Glomerular visceral epithelial cell (primary cell): ENCODE results near the gene OR4F15.
"Not testable (repeated sequence)": the region's sequence is repeated elsewhere in the genome, so short reads cannot be mapped to it uniquely, and the experiment has no call there.

Experiments
- DNase-seq: peaks from one replicate; pipeline ENCODE4 v3.0.0-alpha.2; 2016; ENCODE audit errors: extremely low spot score

OR4F15 gene

GRCh38 chr15:101811902-101812301, at the start of gene OR4F15:
TSS of gene OR4F15 (plus strand) at chr15:101812202. CDS start at chr15:101818187, 5,985 bp downstream.
- DNase-seq, result no peak

GRCh38 chr15:101764669-101765339, 47.2 kb upstream of the OR4F15 start:
- peak; percentile 69 for DNase-seq

- DNase-seq, result not testable (repeated sequence)
Measured at GRCh38 chr15:101765340-101765671, 46.7 kb upstream of the OR4F15 start.

- no peak for DNase-seq
Measured at GRCh38 chr15:101765772-101766456, 46.1 kb upstream of the OR4F15 start.

- DNase-seq, result not testable (repeated sequence)
Measured at GRCh38 chr15:101767083-101767640, 44.8 kb upstream of the OR4F15 start.

- no peak for DNase-seq
Measured at GRCh38 chr15:101772921-101773320, 39.1 kb upstream of the OR4F15 start.

GRCh38 chr15:101773496-101774100, 38.4 kb upstream of the OR4F15 start:
- DNase-seq, result no peak

GRCh38 chr15:101775136-101775535, 36.9 kb upstream of the OR4F15 start:
- DNase-seq, result no peak

- not testable (repeated sequence) for DNase-seq
Measured at GRCh38 chr15:101778576-101778975, 33.4 kb upstream of the OR4F15 start.

GRCh38 chr15:101780225-101780624, 31.8 kb upstream of the OR4F15 start:
- DNase-seq, result peak; percentile 40

GRCh38 chr15:101781928-101782327, 30.1 kb upstream of the OR4F15 start:
- DNase-seq, result no peak

GRCh38 chr15:101784644-101785043, 27.4 kb upstream of the OR4F15 start:
- no peak for DNase-seq

GRCh38 chr15:101786422-101786821, 25.6 kb upstream of the OR4F15 start:
- DNase-seq, result not testable (repeated sequence)

- not testable (repeated sequence) for DNase-seq
Measured at GRCh38 chr15:101788001-101788400, 24.0 kb upstream of the OR4F15 start.

GRCh38 chr15:101788503-101789269, 23.3 kb upstream of the OR4F15 start:
- not testable (repeated sequence) for DNase-seq

GRCh38 chr15:101790748-101791147, 21.3 kb upstream of the OR4F15 start:
- DNase-seq, result not testable (repeated sequence)

- not testable (repeated sequence) for DNase-seq
Measured at GRCh38 chr15:101793981-101794380, 18.0 kb upstream of the OR4F15 start.

- DNase-seq, result peak; percentile 55
Measured at GRCh38 chr15:101795455-101795854, 16.5 kb upstream of the OR4F15 start.

- DNase-seq, result no peak
Measured at GRCh38 chr15:101799665-101800064, 12.3 kb upstream of the OR4F15 start.

- DNase-seq, result no peak
Measured at GRCh38 chr15:101801048-101801447, 11.0 kb upstream of the OR4F15 start.

- DNase-seq, result no peak
Measured at GRCh38 chr15:101803209-101803608, 8.8 kb upstream of the OR4F15 start, which contains the start of gene OR4F6. TSS of gene OR4F6 (plus strand) at chr15:101803509. CDS start at chr15:101805720, 2,211 bp downstream.

- no peak for DNase-seq
Measured at GRCh38 chr15:101803676-101804075, 8.3 kb upstream of the OR4F15 start.
